GM21619 (cell line): ENCODE results near the gene ASAP2.

Source experiments
- ATAC-seq: cut with Tn5 transposase; IDR thresholded peaks from one replicate; pipeline ENCODE4 v1.9.1; 2021; ENCODE audit not compliant: unreplicated experiment

Gene ASAP2

DNA sequence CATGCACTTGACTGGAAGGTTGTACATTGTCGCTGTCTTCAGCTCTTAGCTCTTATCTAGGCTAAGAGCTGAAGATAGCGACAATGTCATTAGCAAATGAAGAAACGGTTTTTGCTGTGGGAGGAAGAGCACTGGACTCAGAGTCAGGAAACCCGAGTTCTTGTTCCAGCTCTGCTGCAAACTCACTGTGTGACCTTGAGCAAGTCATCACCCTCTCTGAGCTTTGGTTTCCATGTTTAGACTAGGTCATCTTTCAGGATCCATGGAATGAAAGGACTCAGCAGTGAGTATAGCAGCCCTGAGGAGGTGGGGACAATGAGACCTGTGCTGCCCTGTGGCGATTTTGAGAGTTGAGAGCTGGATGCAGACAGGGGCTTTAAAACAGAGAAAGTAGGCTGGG is 85.3 kb downstream of the ASAP2 start:
- no peak for ATAC-seq

- no peak for ATAC-seq
These were observed 85.8 kb downstream of the ASAP2 start for GRCh38 chr2:9292426-9292825.

- ATAC-seq = no peak
These were observed 88.2 kb downstream of the ASAP2 start for GRCh38 chr2:9294764-9295163.

DNA sequence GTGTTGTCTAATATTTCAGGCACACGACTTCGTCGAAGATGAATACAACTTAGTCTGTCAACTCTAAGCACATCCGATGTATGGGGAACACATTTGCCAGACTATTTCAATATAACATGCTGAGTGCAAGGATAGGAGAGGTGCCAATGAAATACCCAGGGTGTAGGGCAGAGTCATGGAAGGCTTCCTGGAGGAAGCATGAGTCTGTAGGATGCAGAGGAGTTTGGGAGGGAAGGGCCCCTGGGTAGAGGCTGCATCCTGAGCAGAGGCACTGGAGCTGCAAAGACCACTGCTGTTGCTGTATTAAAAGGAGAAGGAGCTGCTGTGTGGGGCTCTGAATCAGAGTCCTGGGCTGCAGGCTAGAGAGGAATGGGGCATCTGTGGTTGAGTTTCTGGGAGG is 89.9 kb downstream of the ASAP2 start:
- no peak for ATAC-seq

DNA sequence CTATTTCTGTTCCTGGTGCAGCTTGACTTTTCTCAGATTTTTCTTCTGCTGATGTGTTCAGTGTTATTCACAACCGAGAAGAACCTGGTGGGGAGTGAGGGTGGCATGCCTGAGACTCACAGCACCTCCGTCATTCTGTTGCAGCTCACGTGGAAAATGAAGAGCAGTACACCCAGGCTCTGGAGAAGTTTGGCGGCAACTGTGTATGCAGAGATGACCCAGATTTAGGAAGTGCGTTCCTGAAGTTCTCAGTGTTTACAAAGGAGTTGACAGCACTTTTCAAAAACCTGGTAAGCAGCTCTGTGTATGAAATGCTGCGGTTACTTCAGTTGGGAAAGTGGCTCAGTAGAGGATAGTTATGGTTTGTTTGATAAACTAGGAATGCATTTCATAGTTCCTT is 90.5 kb downstream of the ASAP2 start:
- no peak for ATAC-seq

DNA sequence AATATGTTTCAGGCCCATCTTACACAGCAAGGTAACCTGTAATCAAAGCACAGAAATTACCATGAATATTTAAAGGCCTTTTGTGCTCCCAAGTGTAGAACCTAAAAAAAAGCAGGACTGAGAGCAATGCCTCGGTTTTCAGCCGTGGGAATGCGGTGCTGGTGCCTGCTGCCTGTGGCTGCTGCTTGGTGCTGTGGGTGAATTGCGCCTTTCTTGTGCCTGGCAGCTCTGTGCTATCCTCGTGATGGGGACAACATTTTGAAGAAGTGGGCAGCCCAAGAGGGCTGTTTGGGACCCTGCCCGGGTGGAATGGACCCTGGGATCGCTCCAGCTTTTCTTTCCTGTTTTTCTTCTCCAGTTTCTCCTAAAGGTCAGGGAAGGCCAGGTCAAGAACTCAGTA is 91.2 kb downstream of the ASAP2 start:
- ATAC-seq = no peak

DNA sequence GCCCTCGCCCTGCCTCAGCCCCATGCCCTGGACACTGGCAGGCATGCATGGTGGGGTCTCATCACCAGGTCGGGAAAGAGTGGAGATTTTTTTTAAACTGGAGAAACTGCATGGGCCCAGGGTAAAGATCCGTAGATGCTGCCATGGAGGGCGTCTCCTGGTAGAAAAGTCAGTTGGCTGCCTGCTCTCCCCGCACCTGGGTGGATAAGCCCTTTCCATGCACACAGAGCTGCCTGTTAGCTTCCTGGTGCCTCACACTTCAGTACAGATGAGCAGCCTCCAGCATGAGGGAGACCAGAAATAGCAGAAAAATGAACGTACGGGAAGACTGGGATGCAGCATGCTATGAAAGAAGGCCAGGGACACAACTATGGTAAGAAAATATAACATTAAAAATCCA is 92.0 kb downstream of the ASAP2 start:
- no peak for ATAC-seq

GRCh38 chr2:9299161-9300100 is 92.8 kb downstream of the ASAP2 start:
- ATAC-seq = no peak

GRCh38 chr2:9300214-9300613 is 93.6 kb downstream of the ASAP2 start:
- ATAC-seq = no peak

DNA sequence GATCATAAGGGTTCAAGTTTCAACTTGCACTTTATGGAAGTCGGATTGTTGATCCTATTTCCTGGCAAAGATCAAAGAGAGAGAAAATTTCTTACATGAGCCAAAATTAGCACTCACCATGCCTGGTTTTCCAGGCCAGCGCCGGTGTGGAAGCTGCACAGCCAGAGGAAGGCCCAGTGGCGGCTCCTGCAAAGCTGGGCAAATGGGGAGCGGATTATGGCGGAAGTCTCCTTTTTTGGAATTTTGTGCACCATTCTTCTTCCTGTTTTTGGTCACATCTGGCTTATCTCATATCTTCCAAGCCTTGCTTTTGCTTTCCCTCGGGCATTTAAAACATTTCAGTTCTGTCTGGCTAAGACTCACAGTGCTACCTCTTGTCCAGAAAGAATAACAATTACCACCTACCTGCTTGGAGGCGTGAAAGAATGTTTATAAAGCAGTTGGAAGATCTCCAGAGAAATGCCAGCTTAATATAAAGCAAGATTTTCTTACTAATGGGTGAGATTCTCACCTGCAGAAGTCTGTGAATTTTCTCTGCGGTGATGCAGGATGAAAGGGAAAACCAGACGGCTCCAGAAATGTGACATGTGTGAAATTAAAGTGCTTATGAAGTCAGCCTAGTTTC is 94.3 kb downstream of the ASAP2 start:
- ATAC-seq = no peak

DNA sequence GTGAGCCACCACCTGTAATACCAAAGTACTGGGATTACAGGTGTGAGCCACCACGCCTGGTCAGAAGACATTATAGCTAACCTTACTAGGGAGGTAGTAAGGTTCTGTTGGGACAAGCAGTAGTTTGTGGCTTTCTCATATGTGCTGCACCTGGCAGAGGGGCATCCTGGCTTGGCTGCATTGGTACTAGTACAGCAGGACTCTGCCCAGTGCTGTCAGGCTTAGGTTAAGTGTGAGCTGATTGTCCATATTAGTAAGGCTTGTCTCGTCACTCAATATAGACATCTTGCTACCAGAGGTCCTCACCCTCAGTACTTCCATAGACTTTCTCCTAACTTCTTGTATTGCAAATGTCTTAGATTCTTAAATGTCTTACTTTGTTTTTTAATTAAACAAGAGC is 96.1 kb downstream of the ASAP2 start:
- ATAC-seq = no peak

DNA sequence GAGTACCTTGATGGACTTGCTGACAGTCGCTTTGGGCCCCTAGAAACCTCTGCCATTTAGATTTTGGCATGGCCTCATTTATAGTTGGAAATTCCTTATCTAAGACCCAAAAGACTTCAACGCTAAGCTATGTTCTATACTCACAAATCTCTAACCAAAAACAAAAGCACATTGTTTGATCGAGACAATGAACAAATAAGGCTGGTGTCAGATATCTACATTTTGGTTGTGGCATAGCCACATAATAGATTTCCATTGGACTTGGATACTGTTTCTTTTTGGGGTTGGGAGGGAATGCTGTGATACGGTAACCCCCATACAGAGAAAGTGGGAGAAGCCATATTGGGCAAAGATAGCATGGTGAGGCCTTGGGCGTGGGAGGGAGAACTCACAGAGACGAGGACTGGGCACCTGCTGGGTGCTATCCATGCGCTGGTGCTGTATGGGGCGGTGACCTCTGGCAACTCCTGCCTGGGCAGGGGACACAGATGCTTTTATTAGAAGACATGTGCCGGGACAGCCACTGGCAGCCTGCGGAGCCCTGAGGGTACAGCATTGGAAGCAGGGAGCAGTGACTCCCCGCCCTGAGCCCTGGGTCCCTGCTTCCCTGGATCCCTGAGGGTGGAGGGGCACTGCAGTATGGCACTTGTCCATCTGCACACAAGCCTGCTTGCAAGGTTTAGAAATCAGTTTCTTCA is 97.1 kb downstream of the ASAP2 start:
- no peak for ATAC-seq

DNA sequence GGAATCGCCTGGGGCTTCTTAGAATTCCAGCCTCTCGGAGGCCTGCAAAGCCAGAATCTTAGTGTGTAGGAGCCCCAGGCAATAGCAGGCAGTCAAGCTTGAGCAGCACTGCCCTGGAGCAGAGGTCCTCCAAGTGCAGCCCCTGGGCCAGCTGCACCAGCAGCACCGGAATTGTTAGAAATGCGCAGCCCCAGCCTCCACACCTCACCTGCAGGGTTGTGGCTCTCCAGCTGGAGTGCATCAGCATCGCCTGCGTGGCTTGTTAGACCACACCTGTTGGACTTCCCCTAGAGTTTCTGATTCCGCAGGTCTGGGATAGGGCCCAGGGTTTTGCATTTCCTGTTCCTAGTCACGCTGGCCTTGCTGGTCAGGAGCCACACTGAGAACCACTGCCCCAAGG is 100.3 kb downstream of the ASAP2 start:
- no peak for ATAC-seq

- no peak for ATAC-seq
These were observed 100.9 kb downstream of the ASAP2 start for GRCh38 chr2:9307535-9307934.

GRCh38 chr2:9308186-9308955 is 101.8 kb downstream of the ASAP2 start:
- no peak for ATAC-seq

GRCh38 chr2:9309147-9309546 is 102.5 kb downstream of the ASAP2 start:
- ATAC-seq = no peak

DNA sequence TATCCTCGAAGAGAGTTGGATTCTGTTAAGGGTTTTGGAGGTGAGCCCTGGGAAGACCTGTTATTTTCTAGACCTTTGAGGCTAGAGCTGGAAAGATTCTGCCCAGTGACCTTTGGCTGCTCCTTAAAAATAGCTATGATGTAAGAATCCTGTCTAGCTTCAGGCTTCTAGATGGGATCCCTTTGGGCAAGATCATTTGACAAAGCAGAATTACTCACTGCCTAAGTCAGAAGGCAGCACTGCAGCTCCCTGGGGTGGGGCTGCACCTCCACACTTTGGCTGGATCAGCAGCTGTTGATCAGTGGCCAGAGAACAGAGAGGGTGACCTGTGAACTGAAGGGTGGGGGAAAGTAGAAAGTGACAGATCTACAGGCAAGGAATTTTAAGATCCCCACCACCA is 103.8 kb downstream of the ASAP2 start:
- ATAC-seq = no peak

DNA sequence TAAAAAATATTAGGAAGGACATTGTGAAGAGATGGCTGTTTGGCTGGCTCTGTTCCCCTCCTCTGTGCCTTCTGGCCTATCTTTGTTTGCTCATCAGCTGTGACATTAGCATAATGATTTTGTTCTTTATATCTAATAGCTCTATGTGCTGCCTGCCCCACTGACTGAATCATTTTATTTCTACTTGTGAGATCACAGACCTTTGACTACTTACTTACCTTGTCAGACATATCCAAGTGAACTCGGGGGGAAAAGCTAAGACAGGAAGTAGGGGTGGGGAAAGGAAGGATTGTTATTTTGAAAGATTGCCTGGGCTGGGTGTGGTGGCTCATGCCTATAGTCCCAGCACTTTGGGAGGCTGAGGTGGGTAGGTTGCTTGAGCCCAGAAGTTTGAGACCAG is 104.2 kb downstream of the ASAP2 start:
- ATAC-seq = no peak

DNA sequence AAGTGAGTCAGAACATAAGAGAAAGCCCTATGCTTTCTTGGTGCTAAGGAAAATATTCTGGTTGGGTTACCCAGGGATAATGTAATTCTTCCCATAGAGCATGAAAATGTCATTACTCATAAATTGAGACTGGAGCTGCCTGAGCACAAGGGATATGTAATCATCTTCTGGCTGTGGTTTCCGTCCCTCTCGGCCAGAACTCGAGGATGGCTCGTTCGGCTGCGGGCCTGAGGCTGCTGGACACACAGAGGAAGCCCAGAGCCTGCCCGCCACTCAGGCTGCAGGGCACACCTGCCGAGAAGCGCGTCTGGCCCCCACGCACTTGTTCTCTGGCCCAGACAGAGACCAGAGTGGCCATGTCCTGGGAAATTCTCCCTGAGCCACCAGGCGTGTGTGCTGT is 104.9 kb downstream of the ASAP2 start:
- ATAC-seq = no peak

GRCh38 chr2:9312591-9312990 is 106.0 kb downstream of the ASAP2 start:
- ATAC-seq = no peak

DNA sequence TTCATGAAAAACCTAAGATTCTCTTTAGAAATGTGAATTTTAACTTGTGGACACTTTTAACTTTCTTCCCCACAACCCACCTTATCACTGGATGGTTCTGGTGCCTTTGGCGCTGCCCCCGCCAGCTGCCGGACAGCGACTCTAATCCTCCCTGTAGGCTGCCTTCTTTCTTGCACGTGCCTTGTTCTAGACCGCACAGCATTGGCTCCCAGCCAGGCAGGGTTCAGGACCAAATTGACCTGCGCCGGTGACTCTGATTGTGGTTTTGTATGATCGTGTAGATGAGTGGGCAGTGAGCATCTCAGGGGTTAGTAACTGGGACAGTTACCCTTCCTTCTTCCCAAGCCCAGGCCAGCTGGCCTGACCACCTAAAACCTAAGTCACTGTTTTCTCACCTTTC is 106.8 kb downstream of the ASAP2 start:
- no peak for ATAC-seq
